Measurements from ENCODE around the gene CTXND2. TPM values are rescaled to one million over a fixed set of nuclear protein-coding genes. Genes with fewer than 3 reads are reported as not detected.
"Not testable (repeated sequence)": the region's sequence is repeated elsewhere in the genome, so short reads cannot be mapped to it uniquely, and the experiment has no call there.

Gene CTXND2
- total RNA-seq, 1 donor from 2014 or later, result not detected

DNA sequence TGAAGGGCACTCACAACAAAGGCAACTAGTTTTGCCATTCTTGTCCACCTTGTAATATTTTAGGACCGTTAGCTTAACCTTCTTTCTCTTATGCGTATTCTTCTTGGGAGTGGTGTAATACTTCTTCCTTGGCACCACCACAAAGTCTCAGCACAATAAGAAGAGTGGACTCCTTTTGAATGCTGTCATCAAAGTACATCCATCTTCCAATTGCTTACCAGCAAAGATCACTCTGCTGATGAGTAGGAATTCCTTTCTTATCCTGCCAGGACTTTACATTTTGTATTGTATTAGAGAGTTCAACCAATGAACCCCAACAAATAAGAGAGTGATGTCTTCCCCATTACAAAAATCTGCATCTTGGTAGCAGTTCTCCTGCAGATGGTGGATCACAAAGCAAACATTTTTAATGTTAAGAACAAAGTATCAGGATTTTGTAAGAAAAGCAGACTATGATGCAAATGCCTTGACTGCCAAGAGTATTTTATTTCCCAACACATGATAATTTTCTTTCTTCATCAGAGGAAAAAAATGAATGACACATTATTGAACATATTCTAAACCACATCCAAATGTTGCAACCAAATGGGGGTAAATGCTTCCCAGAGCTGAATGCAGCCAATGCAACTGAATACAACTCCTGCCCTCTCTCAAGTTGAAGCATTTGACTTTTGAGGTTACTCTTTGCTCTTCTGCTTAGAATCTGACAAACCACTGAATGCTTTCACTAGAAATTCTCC is 5.4 kb upstream of the CTXND2 start:
- Mint-ChIP-seq H3K36me3 (no peaks in the 10 kb centered on the region), H3K9me3 (no peaks in the 10 kb centered on the region), H3K4me1 (peaks cover 2% of the 10 kb centered on the region), H3K27ac (no peak overlapping the region), H3K4me3 (no peak overlapping the region), H3K27me3 (ENCODE audit: low read depth) (no peaks in the 10 kb centered on the region)
- DNase-seq (ENCODE audit: low spot score in 2 of 2, unreplicated experiment in 2 of 2), result no peak
- TF ChIP-seq, protein P1, sequence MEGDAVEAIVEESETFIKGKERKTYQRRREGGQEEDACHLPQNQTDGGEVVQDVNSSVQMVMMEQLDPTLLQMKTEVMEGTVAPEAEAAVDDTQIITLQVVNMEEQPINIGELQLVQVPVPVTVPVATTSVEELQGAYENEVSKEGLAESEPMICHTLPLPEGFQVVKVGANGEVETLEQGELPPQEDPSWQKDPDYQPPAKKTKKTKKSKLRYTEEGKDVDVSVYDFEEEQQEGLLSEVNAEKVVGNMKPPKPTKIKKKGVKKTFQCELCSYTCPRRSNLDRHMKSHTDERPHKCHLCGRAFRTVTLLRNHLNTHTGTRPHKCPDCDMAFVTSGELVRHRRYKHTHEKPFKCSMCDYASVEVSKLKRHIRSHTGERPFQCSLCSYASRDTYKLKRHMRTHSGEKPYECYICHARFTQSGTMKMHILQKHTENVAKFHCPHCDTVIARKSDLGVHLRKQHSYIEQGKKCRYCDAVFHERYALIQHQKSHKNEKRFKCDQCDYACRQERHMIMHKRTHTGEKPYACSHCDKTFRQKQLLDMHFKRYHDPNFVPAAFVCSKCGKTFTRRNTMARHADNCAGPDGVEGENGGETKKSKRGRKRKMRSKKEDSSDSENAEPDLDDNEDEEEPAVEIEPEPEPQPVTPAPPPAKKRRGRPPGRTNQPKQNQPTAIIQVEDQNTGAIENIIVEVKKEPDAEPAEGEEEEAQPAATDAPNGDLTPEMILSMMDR (IDR thresholded peaks at IDR 0.05; ENCODE audit: unreplicated experiment), result no peak

DNA sequence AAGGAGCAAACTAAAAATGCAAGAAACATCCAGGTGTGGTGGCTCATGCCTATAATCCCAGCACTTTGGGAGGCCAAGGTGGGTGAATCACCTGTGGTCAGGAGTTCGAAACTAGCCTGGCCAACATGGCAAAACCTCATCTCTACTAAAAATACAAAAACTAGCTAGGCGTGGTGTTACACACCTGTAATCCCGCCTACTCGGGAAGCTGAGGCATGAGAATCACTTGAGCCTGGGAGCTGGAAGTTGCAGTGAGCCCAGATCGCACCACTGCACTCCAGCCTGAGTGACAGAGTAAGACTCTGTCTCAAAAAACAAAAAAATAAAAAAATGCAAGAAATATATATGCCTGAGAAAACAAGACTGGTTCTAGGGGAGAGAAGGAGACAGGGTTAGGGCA is 3.8 kb upstream of the CTXND2 start:
- DNase-seq (ENCODE audit: low spot score in 2 of 2, unreplicated experiment in 2 of 2); H3K9me3 Mint-ChIP-seq; H3K36me3 Mint-ChIP-seq; H3K4me1 Mint-ChIP-seq; H3K4me3 Mint-ChIP-seq; H3K27me3 Mint-ChIP-seq (ENCODE audit: low read depth); H3K27ac Mint-ChIP-seq: not testable (repeated sequence)

DNA sequence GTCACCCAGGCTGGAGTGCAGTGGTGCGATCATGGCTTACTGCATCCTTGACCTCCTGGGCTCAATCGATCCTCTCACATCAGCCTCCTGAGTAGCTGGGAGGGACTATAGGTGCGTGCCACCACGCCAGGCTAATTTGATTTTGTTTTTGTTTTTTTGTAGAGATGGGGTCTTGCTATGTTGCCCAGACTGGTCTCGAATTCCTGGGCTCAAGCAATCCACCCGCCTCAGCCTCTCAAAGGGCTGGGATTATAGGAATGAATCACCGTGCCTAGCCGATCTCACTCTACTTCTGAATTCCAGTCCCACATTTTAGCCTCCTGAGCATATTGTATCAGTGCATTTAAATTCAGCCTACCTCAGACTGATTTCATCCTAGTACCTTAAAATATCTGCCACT is 1.8 kb downstream of the CTXND2 start:
- Mint-ChIP-seq H3K9me3 (no peaks in the 10 kb centered on the region), H3K36me3 (no peaks in the 10 kb centered on the region), H3K27ac (no peak overlapping the region), H3K4me3 (no peak overlapping the region), H3K27me3 (ENCODE audit: low read depth) (peaks cover 3% of the 10 kb centered on the region), H3K4me1 (peaks cover 4% of the 10 kb centered on the region)
- TF ChIP-seq, protein P1 (IDR thresholded peaks at IDR 0.05; ENCODE audit: unreplicated experiment), result no peak
- DNase-seq (ENCODE audit: low spot score in 2 of 2, unreplicated experiment in 2 of 2), result no peak

DNA sequence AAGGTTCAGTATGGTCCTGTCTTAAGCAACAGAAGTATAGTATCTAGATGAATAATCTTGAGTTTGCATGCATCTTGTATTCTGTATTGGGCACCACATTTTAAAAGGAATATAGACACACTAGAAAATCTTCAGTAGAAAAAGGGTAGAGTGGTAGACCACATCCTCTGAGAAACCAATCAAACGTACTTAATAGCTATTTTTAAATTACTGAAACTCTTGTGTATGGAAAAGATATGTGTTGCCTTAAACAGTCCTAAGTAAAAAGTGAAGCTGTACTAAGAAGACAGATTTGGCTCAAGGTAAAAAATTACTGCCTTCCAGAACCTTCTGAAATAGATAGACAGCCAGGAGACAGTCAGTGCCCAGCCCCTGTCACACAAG is 3.1 kb downstream of the CTXND2 start:
- DNase-seq (ENCODE audit: low spot score in 2 of 2, unreplicated experiment in 2 of 2), result no peak
- Mint-ChIP-seq H3K4me1 (peaks cover 4% of the 10 kb centered on the region), H3K36me3 (no peaks in the 10 kb centered on the region), H3K4me3 (no peak overlapping the region), H3K27ac (no peak overlapping the region), H3K9me3 (no peaks in the 10 kb centered on the region), H3K27me3 (ENCODE audit: low read depth) (peaks cover 3% of the 10 kb centered on the region)
- TF ChIP-seq, protein P1 (IDR thresholded peaks at IDR 0.05; ENCODE audit: unreplicated experiment), result no peak

DNA sequence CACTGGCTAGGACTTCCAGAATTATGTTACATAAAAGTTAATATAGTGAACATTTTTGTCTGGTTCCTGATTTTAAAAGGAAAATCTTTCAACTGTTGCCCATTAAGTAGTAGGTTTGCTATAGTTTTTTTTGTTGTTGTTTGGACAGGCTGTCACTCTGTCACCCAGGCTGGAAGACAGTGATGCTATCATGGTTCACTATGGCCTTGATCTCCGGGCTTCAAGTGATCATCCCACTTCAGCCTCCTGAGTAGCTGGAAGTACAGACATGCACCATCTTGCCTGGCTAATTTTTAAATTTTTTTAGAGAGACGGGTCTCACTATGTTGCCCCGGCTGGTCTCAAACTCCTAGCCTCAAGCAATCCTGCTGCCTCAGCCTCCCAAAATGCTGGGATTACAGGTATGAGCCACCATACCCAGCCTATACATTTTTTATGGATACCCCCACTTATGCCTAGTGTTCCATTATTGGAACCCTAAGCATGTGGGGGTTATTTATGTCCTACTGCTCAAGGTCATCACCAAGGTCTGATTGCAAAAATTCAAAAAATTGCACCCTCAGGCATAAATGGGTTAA is 6.5 kb downstream of the CTXND2 start:
- Mint-ChIP-seq H3K9me3 (no peaks in the 10 kb centered on the region), H3K27me3 (ENCODE audit: low read depth) (peaks cover 8% of the 10 kb centered on the region), H3K4me3 (no peak overlapping the region), H3K27ac (no peak overlapping the region), H3K4me1 (no peaks in the 10 kb centered on the region), H3K36me3 (no peaks in the 10 kb centered on the region)
- DNase-seq (ENCODE audit: low spot score in 2 of 2, unreplicated experiment in 2 of 2), result no peak
- TF ChIP-seq, protein P1 (IDR thresholded peaks at IDR 0.05; ENCODE audit: unreplicated experiment), result no peak

DNA sequence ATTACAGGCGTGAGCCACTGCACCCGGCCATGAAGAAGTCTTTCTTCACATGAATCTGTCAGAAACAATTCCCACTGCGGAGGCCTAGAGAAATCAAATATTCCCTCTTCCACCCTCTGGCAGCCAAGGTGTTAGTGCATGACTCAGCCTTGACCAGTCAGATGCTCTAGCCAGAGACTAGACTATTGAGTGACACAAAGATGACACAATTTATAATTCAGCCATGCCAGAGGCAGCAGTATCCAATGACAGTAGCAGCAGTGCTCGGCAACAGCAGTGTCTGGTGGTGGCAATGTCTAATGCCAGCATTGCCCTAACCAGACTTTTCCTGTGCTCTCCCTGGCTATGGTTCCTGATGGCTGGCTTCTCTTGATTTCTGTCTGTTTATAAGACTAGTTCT is 8.7 kb downstream of the CTXND2 start:
- H3K27me3 Mint-ChIP-seq (ENCODE audit: low read depth), result peaks cover 5% of the 10 kb centered on the region
- H3K36me3 Mint-ChIP-seq, result no peaks in the 10 kb centered on the region
- TF ChIP-seq, protein P1 (IDR thresholded peaks at IDR 0.05; ENCODE audit: unreplicated experiment), result no peak
- H3K27ac Mint-ChIP-seq, result no peak overlapping the region
- H3K4me3 Mint-ChIP-seq, result no peak overlapping the region
- no peak for DNase-seq (ENCODE audit: low spot score in 2 of 2, unreplicated experiment in 2 of 2)
- no peaks in the 10 kb centered on the region for H3K4me1 Mint-ChIP-seq
- H3K9me3 Mint-ChIP-seq, result no peaks in the 10 kb centered on the region

DNA sequence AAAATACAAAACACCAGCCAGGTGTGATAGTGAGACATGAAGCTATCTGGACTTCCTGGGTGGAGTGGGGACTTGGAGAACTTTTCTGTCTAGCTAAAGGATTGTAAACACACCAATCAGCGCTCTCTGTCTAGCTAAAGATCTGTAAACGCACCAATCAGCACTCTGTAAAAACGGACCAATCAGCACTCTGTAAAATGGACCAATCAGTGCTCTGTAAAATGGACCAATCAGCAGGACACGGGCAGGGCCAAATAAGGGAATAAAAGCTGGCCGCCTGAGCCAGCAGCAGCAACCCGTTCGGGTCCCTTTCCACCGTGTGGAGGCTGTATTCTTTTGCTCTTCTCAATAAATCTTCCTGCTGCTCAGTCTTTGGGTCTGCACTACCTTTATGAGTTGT is 12.9 kb downstream of the CTXND2 start:
- not testable (repeated sequence) for H3K9me3 Mint-ChIP-seq; H3K27me3 Mint-ChIP-seq (ENCODE audit: low read depth); H3K4me3 Mint-ChIP-seq; H3K4me1 Mint-ChIP-seq; H3K36me3 Mint-ChIP-seq; DNase-seq (ENCODE audit: low spot score in 2 of 2, unreplicated experiment in 2 of 2); H3K27ac Mint-ChIP-seq
